GM21528 (cell line): Measurements from ENCODE around the gene TLCD5.

Experiments
- ATAC-seq: cut with Tn5 transposase; IDR thresholded peaks from one replicate; pipeline ENCODE4 v1.9.1; 2021; ENCODE audit warnings: mild to moderate bottlenecking, moderate library complexity; ENCODE audit not compliant: unreplicated experiment, low FRiP score

The TLCD5 gene

GRCh38 chr11:120306519-120307242 lies 18.4 kb upstream of the TLCD5 start:
- no peak for ATAC-seq

DNA sequence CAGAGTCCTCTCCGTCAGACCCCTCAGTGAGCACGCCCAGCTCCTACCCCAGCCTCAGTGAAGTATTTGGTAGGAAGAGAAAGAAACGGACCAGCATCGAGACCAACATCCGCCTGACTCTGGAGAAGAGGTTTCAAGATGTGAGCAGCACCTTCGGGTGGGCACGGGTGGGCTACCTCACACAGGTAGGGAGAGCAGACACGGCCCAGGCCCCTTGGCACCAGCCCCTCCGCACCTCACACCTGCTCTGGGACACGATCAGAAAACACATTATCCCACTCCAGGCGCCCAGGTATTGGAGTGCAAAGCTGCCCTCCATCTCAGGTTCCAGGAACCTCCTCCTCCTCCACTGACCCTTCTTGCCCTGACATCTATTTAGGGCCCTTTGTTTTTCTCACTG lies 17.6 kb upstream of the TLCD5 start:
- ATAC-seq: no peak

DNA sequence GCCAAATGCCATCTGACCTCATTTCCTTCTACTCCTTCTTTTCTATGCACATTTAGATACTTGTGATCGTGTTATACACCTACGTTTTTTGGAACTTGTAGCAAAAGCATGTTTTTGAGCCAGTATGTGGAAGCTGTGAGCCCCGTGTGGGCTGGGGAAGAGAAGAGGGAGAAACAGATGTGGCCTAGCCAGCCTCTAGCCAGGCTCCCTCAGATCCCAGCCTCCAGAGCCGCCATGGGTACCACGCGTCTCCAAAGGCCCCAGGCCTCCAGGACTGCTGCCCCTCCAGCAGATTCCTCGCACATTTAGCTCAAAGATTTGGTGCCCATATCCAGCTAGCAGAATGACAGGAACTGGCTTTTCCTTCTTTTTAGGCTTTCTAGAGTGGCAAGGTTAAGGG lies 17.0 kb upstream of the TLCD5 start:
- ATAC-seq: no peak

- no peak for ATAC-seq
Observed at GRCh38 chr11:120310870-120311269, 14.2 kb upstream of the TLCD5 start.

- no peak for ATAC-seq
Observed at GRCh38 chr11:120314861-120315260, 10.2 kb upstream of the TLCD5 start.

- no peak for ATAC-seq
Observed at GRCh38 chr11:120316880-120317688, 8.0 kb upstream of the TLCD5 start.

DNA sequence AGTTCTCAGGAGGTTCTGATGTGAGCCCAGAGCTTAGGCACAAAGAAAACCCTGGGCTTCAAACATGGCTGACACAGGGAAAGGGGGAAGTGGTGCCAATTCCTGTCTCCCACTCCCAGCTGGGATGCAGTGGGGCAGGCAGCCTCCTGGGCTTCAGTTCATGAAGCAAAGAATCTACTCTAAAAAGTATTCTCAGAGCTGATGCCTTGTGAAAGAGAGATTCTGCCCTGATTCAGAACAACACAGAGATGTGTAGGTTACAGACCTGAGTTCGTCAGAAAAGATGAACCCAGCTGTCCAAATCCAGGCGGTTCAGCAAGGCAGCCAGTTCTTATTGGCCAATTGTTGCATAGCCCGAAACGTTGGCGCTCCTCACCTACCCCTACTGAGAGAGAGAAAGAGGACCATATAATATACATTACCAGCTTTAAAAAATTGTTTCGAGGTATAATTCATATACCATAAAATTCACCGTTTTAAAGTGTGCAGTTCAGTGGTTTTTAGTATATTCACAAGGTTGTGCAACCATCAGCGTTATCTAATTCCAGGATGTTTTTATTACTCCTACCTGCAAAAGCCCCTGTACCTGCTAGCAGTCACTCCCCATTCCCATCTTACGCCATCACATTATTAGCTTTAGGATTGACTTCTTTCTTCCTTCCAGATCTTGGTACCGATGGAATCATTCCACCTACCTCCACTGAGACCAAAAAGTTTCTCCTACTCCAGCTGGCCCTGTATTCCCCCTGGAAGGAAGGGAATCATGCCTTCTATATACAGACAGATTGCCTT lies 7.2 kb upstream of the TLCD5 start:
- no peak for ATAC-seq

DNA sequence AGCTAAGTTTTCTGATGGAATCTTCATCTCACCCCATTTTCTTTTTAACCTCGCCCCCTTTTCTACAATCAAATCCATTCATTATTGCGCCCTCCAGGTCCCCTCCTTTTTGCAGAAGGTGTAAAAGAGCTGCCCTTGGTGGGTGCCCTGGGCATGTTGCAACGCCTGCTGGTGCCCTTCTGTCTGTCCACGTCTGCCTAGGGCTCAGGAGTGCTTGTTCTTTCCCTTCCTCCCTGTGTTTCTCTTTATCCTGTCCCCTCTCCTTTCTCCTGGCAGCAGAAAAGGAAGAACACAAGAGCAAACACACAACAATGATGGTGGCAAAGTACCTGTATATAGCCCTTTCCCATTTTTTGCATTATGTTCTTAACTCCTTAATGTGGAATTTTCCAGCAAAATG lies 6.2 kb upstream of the TLCD5 start:
- ATAC-seq: no peak

DNA sequence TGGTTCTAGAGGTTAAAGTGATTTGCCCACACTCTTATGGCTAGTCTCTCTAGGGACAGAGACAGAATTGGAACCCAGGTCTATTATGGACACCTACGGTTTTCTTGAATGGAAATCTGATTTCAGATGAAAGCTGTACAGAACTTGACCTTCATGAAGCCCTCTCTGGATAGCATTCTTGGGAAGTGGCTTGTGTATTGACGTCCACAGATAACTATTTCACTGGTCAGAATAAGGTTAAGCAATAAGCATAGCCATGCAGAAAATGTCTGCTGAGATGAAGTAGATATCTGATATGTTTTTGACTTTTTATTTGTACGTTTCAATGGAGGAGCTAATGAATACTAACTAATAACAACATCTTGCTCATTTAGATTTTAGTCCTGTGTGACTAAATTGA lies 1.1 kb downstream of the TLCD5 start:
- ATAC-seq: no peak

DNA sequence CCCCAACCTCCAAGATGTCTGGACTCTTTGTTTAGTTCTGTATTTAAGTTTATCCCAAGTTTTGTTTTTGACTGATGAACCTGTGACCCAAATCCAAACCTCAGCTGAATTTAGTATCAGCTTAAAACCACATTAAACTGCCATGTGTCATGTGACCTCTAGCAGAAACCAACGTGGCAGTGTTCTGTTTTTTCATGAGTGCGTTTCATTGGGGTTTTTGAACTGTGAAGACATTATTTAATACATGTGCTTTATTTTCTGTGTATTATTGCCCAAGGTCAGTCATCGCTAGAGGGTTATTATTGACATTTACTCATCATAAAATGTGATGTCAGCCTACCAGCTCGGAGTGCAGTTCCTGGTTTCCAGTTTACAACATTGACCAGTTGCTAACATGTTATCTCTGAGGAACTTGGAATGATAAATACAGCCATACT lies 1.8 kb downstream of the TLCD5 start:
- no peak for ATAC-seq

GRCh38 chr11:120327311-120327710 lies 2.2 kb downstream of the TLCD5 start:
- ATAC-seq: no peak

GRCh38 chr11:120329556-120329955 lies 4.5 kb downstream of the TLCD5 start:
- ATAC-seq: no peak

DNA sequence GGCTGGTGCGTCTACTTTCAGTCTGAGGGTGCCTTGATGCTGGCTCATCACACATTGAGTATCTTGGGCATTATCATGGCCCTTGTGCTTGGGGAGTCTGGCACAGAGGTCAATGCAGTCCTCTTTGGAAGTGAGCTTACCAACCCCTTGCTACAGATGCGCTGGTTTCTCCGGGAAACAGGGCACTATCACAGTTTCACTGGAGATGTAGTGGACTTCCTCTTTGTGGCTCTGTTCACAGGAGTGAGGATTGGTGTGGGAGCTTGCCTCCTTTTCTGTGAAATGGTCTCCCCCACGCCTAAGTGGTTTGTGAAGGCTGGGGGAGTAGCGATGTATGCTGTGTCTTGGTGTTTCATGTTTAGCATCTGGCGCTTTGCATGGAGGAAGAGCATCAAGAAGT lies 4.9 kb downstream of the TLCD5 start:
- no peak for ATAC-seq

- ATAC-seq: no peak
Observed at GRCh38 chr11:120331301-120331996, 6.3 kb downstream of the TLCD5 start.

GRCh38 chr11:120332822-120333716 lies 8.0 kb downstream of the TLCD5 start:
- ATAC-seq: no peak

- no peak for ATAC-seq
Observed at GRCh38 chr11:120333801-120334200, 8.7 kb downstream of the TLCD5 start.

DNA sequence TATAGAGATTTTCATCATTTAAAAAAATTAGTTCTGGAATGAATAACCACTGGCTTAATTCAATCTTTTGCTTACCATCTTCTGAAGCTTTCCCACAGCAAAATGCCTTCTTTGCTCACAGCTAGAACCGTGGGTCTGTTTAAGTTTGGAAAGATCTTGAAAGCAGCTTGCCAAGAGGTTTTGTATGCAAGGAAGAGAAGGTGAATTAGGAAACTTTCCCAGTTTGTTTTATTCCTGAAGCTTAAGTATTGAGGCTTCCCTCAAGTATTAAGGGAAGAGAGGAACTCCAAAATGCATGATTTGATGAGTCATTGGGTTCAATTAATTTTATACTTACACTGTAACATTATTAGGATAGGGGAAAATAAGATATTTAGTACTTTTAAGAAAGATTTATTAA lies 9.2 kb downstream of the TLCD5 start:
- ATAC-seq: no peak

DNA sequence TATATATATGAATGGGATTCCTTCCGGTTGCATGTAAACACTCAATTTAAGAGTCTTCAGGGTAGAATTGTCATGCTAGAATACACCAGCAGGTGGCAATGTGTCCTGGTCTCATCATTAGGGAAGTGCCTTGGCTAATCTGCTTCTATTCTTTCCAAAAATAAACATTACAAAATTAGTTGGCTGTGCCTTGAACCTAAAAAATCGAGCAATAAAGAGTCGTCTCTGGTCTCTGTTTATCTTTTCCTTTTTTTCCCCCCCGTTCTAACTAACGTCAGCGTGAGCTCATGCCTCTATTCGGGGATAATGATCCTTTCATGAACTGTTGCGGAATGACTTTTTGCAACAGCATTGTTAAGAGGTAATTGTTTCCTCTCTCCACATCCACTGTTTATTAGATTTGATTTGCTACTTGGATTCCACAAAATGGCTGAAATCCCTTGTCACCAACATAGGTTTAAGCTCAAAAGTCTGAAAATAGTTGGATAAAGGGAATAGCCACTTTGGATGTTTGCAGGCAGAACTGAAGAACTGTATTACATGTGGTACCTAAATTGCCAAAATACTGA lies 9.9 kb downstream of the TLCD5 start:
- no peak for ATAC-seq

DNA sequence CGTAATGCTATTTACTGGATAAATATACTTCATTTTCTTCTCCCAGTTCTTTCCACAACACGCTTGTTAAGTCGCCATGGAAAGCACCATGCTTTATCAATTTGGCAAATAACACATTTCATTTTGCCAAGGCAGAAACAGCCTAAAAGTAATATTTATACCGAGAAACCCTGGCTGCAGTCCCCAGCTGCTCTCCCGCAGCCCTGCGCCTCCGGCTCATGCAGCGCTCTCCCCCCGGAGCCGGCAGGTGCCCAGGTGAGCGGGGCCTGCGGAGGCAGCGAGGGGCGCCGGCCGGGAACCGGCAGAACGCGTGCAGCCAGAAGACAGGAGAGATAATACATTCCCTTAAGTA lies 10.4 kb downstream of the TLCD5 start:
- ATAC-seq: peak; percentile 31
